ENCODE data around the gene ASCL4. TPM values are rescaled to one million over a fixed set of nuclear protein-coding genes. Genes with fewer than 3 reads are reported as not detected.
A peak's percentile ranks its signal among the peaks of the same experiment; 100 is the strongest.

Gene ASCL4
- total RNA-seq, 1 experiment from 2014 or later: not detected

- no peak for DNase-seq (ENCODE audit: unreplicated experiment)
- Mint-ChIP-seq H3K9me3 (ENCODE audit: unreplicated experiment) (no peaks in the 10 kb centered on the region), H3K4me3 (ENCODE audit: unreplicated experiment) (no peak overlapping the region), H3K27ac (ENCODE audit: low read depth, unreplicated experiment) (no peak overlapping the region), H3K36me3 (ENCODE audit: insufficient read depth, unreplicated experiment) (peaks cover 99% of the 10 kb centered on the region), H3K4me1 (ENCODE audit: insufficient read depth, unreplicated experiment) (no peaks in the 10 kb centered on the region), H3K27me3 (ENCODE audit: insufficient read depth, unreplicated experiment) (no peaks in the 10 kb centered on the region)
- no TSS peak for BruUV-seq (replicated peaks)
- ChIA-PET CTCF (interaction anchor here (0.8 to 1.5 kb wide), 2 partner anchors 12 to 16 kb away, joined by 3 to 4 read pairs; no protein-coding TSS in a partner anchor), POLR2A (no interaction called here)
- intact Hi-C loops (cut with micrococcal nuclease): no loop called here
- TF ChIP-seq CTCF (IDR thresholded peaks at IDR 0.05; ENCODE audit: unreplicated experiment): no peak
These were observed 37.6 kb upstream of the ASCL4 start for GRCh38 chr12:107736914-107737313.

- H3K36me3 Mint-ChIP-seq (ENCODE audit: insufficient read depth, unreplicated experiment): peaks cover 36% of the 10 kb centered on the region
- no peaks in the 10 kb centered on the region for H3K27me3 Mint-ChIP-seq (ENCODE audit: insufficient read depth, unreplicated experiment)
- POLR2A ChIA-PET: interaction anchor here (0.7 to 4.6 kb wide), 3 partner anchors 8 to 122 kb away, joined by 3 to 48 read pairs (median 7); partner anchors contain the start of gene PRDM4
- no peaks in the 10 kb centered on the region for H3K9me3 Mint-ChIP-seq (ENCODE audit: unreplicated experiment)
- intact Hi-C loops (cut with micrococcal nuclease): loop anchor here (5.0 kb wide), 1 partner anchor 61 kb away; the partner anchor contains the start of gene PWP1
- TF ChIP-seq CTCF (IDR thresholded peaks at IDR 0.05; ENCODE audit: unreplicated experiment): no peak
- H3K4me3 Mint-ChIP-seq (ENCODE audit: unreplicated experiment): no peak overlapping the region
- H3K27ac Mint-ChIP-seq (ENCODE audit: low read depth, unreplicated experiment): no peak overlapping the region
- DNase-seq (ENCODE audit: unreplicated experiment): peak; percentile 59
- H3K4me1 Mint-ChIP-seq (ENCODE audit: insufficient read depth, unreplicated experiment): no peaks in the 10 kb centered on the region
- no TSS peak for BruUV-seq (replicated peaks)
- CTCF ChIA-PET: interaction anchor here (0.8 to 1.4 kb wide), 5 partner anchors 9 to 137 kb away, joined by 3 to 6 read pairs (median 3); no protein-coding TSS in a partner anchor
These were observed 26.0 kb upstream of the ASCL4 start for GRCh38 chr12:107748472-107748871.

- Mint-ChIP-seq H3K36me3 (ENCODE audit: insufficient read depth, unreplicated experiment) (peaks cover 30% of the 10 kb centered on the region), H3K27ac (ENCODE audit: low read depth, unreplicated experiment) (no peak overlapping the region), H3K4me1 (ENCODE audit: insufficient read depth, unreplicated experiment) (no peaks in the 10 kb centered on the region), H3K27me3 (ENCODE audit: insufficient read depth, unreplicated experiment) (no peaks in the 10 kb centered on the region), H3K4me3 (ENCODE audit: unreplicated experiment) (no peak overlapping the region), H3K9me3 (ENCODE audit: unreplicated experiment) (no peaks in the 10 kb centered on the region)
- no TSS peak for BruUV-seq (replicated peaks)
- DNase-seq (ENCODE audit: unreplicated experiment): peak; percentile 26
- intact Hi-C loops (cut with micrococcal nuclease): loop anchor here (5.0 kb wide), 1 partner anchor 62 kb away; the partner anchor contains the start of gene PWP1
- ChIA-PET POLR2A (interaction anchor here (1.8 to 4.6 kb wide), 2 partner anchors 9 to 10 kb away, joined by 7 to 48 read pairs; partner anchors contain the start of gene PRDM4), CTCF (interaction anchor here (0.8 to 1.4 kb wide), 4 partner anchors 9 to 136 kb away, joined by 3 to 6 read pairs (median 4); no protein-coding TSS in a partner anchor)
- no peak for TF ChIP-seq CTCF (IDR thresholded peaks at IDR 0.05; ENCODE audit: unreplicated experiment)
These were observed 25.4 kb upstream of the ASCL4 start for GRCh38 chr12:107749083-107749482.

GRCh38 chr12:107759410-107759809 lies 15.1 kb upstream of the ASCL4 start:
- no peak for TF ChIP-seq CTCF (IDR thresholded peaks at IDR 0.05; ENCODE audit: unreplicated experiment)

More at GRCh38 chr12:107759410-107759809, 15.1 kb upstream of the ASCL4 start:
- Mint-ChIP-seq H3K27ac (ENCODE audit: low read depth, unreplicated experiment) (peak overlapping the region; percentile 93), H3K36me3 (ENCODE audit: insufficient read depth, unreplicated experiment) (peaks cover 4% of the 10 kb centered on the region), H3K27me3 (ENCODE audit: insufficient read depth, unreplicated experiment) (no peaks in the 10 kb centered on the region), H3K4me1 (ENCODE audit: insufficient read depth, unreplicated experiment) (peaks cover 5% of the 10 kb centered on the region), H3K9me3 (ENCODE audit: unreplicated experiment) (no peaks in the 10 kb centered on the region), H3K4me3 (ENCODE audit: unreplicated experiment) (peak overlapping the region; percentile 87)
- no TSS peak for BruUV-seq (replicated peaks)
- CTCF ChIA-PET: interaction anchor here (1.0 to 2.4 kb wide), 6 partner anchors 10 to 125 kb away, joined by 3 to 13 read pairs (median 4); no protein-coding TSS in a partner anchor
- peak; percentile 83 for DNase-seq (ENCODE audit: unreplicated experiment)
- POLR2A ChIA-PET: interaction anchor here (0.5 to 4.6 kb wide), 17 partner anchors 9 to 985 kb away, joined by 3 to 48 read pairs (median 5); partner anchors contain the start of genes ISCU, MTERF2, PWP1 and RIC8B
- intact Hi-C loops (cut with micrococcal nuclease): no loop called here

All from MCF 10A (cell line).